CD4-positive, alpha-beta T cell treated with Interleukin-10 for 1 hour (primary cell): Measurements from ENCODE around the gene LRP8.
A peak's percentile ranks its signal among the peaks of the same experiment; 100 is the strongest.
"Not testable (repeated sequence)": the region's sequence is repeated elsewhere in the genome, so short reads cannot be mapped to it uniquely, and the experiment has no call there.

Experiments
- DNase-seq: peaks from one replicate; pipeline ENCODE4 v3.0.0-alpha.2; 2020

The LRP8 gene

DNA sequence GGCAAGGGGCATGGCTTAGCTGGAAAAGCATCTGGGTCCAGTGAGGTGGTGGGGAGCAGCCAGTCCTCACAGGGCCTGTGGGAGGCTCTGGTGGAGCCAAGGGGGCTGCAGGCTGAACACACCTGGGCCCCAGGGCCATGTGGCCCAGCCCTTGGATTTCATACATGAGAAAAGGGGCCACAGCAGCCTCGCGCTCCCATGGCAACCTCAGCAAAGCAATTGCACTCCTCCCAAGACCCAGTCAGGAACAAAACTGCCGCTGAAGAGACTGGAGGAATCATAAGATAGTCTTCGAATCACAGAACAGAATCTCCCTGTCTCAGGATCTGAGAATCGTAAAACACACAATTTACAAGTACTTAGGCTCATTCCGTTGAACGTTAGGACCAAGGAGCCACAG lies 24.6 kb downstream of the LRP8 start:
- no peak for DNase-seq

DNA sequence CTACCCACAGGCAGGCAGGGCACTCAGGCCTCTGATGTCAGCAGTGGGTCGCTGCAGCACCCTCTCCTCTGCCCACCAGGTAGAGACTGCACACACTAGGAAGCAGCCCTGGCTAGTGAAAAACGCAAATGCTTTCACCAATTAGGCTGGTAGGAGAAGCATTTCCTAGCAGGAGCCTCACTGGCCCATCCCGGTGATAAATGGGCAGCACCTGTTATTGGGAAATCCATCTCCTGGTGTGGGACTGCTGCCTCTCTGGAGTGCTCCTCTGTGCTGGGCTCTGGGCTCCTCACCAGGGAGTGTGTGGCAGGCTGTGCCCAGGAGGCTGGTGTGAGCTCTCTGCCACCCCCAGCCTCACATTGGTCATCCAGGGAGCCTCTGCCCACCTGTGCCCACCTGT lies 28.6 kb downstream of the LRP8 start:
- no peak for DNase-seq

DNA sequence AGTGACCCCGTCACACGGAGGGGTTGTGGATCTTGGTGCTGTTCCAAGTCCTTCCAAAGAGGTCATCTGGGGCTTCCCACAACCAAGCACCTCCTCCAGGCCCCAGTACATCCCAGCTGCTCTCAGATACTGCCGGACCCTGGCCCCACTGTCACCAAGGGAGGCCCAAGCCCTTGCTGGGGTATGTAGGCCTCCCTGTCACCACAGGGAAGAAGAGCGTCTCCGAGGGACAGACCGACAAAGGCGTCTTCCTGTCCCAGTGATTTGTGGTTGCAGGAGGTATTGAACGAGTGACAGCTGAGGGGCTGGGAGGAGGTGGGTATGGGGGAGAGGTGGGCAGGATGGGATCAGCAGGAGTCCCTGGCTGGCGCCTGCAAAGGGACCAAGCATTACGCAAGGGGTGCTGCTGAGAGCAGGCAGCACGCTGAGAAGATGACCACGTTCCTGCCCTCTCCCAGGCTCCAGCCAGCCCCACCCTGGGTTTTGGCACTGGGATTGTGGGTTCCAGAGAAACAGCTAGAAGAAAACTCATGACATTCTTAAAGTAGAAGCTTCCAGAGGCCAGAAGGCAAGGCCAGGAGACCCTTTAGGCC lies 29.7 kb downstream of the LRP8 start:
- no peak for DNase-seq

DNA sequence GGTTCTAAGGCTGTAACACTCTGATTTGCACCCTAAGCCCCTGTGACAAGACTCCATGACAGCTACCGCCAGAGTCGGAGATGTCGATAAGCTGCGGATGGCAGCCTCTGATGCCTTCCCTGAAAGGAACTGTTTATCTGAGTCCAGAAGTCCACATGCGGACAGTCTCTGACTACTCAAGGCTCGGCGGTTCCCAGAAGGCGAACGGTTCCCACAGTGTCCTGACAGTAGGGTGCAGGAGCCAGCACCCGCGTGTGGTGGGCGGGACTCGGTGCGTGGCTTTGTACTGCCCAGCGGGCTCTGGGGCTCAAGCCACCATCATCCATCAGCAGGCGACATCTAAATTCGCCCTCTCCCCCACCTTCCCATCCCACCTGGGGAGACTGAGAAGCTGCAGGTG lies 30.7 kb downstream of the LRP8 start:
- no peak for DNase-seq

DNA sequence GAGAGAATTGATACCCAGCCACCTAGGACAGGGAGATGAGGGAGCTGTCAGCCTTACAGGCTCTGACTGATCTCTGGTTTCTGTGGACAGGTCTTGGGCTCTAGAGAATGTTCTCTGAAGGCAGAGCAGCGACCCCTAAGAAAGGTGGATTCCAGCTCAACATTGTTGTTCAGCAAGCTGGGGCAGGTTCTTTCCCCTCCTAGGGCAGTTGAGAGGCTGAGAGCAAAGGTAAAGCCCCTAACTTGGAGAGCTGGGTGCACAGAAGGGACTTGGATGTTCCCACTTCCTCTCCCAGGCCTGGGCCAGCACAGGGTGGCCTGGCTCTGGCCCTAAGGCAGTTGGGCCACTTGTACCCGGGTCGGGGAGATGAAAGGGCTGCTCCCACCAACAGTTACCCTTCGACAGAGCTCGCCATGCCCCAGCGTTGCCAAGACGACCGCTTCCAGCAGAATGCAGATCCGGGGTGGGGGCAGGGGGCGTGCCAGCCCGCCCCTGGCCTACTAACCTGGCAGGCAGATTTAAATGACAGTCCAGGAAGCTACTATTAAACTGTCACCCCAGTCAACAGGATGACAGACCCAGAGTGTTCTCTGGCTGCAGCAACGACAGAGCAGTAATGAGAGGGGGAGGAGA lies 31.6 kb downstream of the LRP8 start:
- no peak for DNase-seq

DNA sequence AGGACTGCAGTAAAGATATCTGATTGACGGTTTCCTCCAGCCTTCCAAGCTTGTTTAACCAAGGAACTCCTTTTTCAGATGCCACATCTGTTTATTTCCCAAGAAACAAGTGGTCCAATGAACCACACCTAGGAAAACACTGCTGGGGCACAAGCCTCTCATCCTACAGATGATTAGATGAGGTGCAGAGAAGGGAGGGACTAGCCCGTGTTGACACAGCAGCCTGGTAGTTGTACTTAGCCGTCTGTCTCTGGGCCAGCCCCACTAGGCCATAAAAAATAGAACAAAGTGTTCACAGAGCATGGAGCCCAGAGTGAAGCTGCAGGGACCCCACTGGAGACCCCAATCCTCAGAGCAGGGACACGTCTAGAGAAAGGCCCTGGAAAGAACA lies 32.1 kb downstream of the LRP8 start:
- DNase-seq: no peak

DNA sequence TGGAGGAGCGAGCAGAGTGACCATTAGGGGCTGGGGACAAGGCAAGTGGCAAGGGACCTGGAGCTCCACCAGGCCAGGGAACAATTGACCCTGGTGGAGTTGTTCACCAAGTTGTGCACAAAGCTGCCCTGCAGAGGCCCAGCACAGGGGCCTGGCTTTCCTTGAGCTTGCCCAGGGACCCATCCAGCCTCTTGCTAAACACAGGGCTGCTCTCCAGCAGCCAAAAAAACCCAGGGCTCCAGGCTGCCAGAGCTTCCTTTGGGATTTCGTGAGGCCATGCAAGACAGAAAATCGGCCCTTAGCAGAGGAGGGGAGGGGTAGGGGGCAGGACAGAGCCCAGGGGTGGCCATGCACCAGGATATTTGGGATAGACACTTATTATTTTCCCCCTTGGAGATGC lies 32.6 kb downstream of the LRP8 start:
- DNase-seq: no peak

DNA sequence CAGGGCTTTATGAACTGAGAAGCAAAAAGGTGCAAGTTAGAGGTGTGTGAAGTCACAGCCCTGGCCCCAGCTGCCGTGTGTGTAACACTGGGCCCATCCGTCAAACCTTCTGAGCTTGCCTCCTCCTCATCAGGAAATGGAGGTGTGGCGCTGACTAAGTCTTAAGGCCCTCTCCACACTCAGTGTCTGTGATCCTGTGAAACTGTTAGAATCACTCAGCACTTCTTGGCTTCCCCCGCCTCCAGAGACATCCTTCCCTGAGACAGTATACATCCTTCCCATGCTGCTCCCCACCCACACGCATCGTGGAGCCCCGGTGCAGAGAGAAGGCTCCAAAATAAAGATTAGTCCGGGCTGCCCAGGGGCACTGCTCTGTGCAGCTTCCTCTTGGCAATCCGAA lies 33.3 kb downstream of the LRP8 start:
- DNase-seq: peak; percentile 24

DNA sequence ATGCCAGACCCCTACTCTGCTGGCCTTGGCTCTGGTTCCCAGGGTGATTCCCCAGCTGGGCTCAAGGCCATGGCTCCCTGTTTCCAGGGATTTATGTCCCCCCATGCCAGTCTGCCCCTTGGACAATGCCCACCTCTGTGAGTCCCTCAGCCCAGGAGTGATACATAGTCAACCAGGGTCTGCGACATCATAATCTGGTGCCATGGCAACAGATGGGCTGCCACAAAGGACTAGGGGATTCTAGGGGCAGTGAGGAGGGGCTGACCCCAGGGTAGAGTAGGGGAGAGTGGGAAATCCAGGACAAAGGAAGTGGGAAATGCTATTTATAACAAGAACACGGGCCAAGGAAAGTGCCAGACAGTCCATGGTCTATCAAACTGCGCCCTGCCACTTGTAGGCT lies 33.8 kb downstream of the LRP8 start:
- no peak for DNase-seq

DNA sequence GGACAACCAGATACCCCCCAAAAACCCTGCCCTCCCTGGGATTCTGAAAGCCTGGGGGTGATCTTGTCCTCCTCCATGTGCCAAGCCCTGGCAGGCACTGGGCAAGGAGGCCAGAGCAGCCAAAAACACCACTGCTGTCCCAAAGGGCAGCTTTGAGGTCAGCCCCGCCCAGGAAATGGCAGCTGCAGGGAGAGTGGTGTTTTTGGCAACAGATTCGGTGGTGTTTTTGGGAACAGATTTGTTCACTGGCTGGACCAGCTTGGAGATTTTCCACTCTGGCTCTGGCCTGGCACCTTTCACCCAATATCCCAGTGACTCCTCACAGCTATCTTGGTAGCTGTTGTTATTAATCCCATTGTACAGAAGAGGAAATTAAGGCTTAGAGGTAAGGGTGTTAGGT lies 34.7 kb downstream of the LRP8 start:
- no peak for DNase-seq

DNA sequence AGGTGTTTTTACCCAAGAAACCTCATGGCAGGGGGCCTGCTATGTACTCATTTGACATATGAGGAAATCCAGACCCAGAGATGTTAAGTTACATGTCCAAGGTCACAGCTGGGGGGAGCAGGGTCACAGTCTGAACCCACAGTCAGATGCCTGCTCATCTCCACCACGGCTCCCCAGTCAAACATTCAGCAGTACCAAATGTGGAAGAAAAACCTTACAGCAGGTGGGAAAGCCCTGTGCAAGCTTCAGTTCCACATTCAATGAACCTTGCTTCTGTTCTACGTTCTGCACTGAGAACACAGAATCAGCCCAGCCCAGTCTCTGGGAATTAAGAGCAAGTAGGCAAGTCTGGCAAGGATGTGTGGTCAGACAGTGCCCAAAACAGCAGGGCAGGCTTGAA lies 35.2 kb downstream of the LRP8 start:
- DNase-seq: no peak

DNA sequence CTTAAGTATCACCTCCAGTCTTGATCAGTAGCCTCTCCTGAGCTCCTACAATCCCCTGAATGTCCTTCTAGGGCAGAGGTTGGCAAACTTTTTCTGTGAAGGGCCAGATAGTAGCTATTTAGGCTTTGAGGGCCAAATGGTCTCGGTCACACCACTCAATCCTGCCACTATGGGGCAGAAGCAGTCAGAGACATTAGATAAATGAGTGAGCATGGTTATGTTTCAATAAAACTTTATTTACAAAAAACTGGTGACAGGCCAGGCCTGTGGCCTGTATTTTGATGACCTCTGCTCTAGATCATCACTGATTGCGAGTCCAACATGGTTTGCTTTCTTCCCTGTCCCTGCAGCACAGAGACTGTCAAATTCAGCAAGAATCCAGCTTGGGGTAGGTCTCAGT lies 36.3 kb downstream of the LRP8 start:
- no peak for DNase-seq

DNA sequence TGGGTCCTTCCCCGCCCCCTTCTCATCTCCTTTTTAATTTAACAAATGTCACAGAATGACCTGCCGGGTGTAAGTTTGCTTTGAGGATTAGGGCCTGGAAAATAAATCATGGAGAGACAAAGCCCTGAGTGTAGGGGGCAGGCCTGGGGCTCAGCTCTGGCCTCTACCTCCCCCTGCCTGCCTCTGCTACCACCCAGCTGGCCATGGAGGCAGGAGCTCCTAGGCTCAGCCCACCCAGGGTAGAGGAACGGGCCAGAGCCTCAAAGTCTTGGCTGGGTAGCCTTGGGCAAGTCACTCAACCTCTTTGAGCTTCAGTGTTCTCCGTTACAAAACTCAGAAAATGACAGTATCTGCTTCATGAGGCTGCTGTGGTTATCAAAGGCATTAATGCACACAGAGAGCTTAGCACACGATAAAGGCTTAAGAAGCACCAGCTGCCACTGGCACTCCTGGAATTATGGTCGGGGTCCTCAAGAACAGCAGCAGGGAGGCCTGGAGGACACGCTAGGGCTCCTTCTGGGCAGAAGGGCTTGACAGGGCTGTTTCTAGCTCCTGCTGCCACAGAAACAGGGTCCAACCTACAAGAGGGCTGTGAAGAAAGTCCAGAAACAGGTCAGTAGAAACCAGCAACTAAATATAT lies 39.0 kb downstream of the LRP8 start:
- no peak for DNase-seq

DNA sequence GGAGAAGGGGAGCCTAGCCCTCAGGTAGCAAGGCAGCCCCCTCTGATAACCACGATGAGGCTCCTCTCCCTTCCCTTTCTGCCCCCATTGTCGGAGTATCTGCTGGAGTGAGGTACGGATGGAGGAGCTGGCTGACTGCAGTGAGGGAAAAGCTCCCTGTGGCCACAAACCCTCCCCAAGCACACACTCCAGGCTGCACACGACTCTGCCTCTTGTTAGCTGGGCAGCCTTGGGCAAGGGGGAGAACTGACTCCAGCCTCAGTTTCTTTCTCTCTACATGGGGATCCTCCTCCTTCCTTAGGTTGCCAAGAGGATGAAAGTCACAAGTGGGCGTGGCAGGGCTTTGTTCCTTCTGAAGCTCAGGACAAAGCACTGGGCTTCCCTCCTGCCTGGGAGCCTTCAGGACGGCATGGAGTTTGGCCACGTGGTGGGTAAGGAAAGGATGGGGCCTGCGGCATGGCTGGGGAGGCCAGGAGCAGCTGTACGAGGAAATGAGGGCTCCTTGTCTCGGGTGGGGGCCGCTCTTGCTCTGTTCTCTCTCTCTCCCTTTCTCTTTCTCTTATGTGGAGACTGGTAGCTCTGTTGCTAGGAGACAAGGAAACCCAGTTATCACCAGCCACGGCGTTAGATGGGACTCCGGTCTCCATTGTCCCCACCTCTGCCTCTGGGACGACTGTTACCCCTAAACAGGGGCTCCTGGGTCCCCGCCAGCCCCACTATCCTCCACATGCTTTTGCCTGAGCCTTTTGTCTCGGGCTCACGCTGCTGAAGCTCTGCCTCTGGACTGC lies 39.7 kb downstream of the LRP8 start:
- no peak for DNase-seq

DNA sequence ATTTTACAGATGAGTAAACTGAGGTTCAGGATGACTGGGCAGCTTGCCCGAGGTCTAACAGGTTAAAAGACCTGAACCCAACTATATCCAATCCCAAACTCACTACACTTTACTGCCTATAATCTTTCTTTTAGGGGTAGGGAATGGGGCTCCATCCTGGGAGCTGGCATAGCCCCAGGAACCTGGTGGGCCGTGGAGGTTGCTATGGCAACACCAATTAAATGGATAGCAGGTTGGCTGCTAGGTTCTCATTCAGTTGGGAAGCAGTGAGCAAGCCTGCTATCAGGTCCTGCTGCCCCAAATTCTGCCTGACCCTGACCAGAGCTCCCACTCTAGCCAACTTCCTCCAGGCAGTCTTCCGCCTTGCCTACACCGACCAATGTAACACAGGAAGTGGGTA lies 40.9 kb downstream of the LRP8 start:
- DNase-seq: no peak

DNA sequence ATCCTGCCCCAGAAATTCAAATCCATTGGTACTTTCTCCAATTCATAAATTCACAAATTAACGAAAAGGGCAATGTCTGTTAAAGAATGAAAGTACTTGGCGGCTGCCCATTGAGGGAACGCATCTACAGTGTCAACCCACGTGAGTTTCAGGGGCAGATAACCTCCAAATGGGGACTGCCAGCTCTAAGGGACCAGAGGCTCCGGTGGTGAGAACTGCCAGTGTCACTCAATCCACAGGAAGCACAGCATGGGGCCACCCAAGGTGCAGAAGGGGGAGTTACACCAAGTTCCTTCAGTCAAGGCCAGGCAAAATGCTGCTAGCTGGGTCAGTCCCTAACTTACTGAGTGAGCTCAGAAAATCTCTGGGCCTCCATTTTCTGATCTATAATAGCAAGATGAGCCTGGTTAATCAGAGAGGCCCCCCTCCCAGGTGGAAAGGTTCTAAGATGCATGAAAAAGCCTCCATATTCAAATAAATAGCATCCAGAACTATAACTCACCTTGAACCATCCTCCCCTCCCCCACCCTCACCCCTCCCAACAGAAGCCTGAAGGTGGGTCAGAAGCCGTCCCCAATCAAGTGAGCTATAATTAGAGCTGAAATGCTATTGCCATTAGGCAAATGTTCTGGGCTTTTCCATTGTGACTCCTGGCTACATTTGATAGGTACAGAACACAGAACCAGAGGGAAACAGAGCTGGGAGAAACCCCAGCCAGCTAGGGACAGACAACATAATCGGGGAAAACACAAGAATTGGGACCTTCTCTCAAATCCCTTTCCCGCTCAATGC lies 41.7 kb downstream of the LRP8 start:
- no peak for DNase-seq

DNA sequence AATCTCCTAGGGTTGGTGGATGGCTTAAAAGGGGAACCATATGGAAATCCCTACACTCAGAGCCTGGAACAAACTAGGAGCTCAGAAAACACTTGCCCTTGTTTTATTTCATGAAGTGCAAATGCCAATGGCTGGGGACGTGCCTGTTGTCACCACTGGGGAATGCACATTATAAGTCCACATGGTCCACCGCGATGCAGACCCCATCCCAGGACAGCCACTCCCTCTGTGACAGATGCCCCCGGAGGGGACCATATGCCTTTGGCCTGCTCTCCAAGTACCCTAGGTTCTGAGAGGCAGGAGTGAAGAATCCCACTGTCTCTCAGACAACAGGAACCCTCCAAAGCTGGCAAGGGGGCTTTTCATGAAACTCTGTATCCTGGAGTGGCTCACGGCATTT lies 42.3 kb downstream of the LRP8 start:
- DNase-seq: no peak

DNA sequence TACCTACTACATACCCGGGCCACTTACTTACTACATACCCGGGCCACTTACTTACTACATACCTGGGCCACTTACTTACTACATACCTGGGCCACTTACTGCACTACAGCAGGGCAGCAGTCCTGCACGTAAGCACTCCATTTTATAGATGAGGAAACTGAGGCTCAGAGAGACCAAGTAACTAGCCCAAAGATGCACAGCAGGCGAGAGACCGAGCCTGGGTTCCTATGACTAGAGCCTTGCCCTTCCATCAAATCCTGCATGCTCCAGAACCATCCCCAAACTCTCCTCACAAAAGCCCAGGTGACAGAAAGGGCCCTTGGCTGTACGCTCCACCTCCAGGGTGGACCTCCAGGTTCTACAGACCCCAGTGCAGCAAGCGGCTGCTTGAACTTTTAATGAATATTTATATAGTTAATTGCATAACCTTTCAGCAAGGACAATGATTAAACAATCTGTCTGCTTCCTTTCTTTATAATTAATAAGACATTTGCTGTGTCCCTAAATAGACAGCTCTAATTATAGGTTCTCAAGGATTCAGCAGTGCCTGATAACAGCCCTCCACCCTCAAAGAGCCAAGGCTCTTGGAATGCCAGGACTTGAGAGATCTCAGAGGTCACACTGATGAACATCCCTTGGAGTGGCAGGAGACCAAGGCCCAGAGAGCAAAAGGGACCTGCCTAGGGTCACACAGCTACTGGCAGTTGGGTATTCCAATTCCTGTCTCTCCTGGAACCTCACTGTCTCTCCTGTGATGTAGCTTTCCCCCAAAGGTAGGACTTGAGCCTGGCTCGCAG lies 43.4 kb downstream of the LRP8 start:
- no peak for DNase-seq

DNA sequence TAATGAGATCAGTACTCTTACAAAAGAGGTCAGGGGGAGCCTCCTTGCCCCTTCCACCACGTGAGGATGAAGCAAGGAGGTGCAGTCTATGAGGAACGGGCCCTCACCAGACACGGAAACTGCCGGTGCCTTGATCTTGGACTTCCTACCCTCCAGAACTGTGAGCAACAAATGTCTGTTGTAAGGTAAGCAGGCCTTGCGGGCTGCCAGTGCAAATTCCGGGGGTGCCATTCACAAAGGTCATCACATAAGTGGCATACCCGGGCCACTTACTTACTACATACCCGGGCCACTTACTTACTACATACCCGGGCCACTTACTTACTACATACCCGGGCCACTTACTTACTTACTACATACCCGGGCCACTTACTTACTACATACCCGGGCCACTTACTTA lies 44.7 kb downstream of the LRP8 start:
- DNase-seq: not testable (repeated sequence)

DNA sequence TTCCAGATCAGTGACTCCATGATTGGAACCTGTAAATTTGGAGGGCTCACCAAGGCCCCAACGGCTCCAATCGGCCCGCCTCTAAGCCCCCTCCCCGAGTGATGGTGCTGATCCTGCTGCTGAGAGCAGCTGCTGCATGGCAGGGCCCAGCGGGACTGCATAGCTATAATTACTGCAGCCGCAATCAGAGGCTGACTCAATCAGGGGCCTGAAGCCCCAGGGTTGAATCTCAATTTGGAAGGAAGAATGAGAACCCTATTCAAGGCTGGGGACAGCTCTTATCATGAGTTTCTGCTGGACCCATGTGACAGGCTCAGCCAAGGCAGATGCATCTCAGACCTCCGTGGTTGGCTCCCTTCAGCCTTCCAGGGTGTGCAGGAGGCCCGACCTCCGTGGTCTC lies 46.7 kb downstream of the LRP8 start:
- DNase-seq: no peak

DNA sequence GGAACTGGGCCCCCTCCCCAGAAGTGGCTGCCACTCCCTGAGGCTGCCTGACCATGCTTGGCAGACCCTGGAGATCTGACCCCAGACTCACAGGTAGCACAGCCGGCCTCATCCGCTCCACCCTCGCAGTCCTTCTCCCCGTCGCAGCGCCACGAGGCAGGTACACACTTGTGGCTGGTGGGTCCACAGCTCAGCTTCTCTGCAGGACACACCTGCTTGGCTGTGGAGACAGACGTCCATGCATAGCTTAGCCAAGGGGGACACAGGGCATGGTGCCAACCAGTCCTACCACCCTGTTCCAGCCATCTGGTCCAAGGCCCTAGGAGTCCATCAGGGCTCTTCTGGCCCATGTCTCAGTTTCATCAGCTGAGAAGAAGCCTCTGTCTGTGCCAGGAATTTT lies 47.4 kb downstream of the LRP8 start:
- no peak for DNase-seq
